GM18909 (cell line): ENCODE data around the gene MOV10L1.

Source experiments
- ATAC-seq: cut with Tn5 transposase; IDR thresholded peaks from one replicate; pipeline ENCODE4 v1.9.1; 2021; ENCODE audit warnings: mild to moderate bottlenecking; ENCODE audit not compliant: unreplicated experiment, poor library complexity

The MOV10L1 gene

GRCh38 chr22:50089682-50090411, at the start of gene MOV10L1:
MOV10L1 (plus strand) TSS chr22:50090006; CDS start chr22:50090089, 83 bp downstream.
- no peak for ATAC-seq

- ATAC-seq: no peak
These were observed 49.1 kb upstream of the MOV10L1 start for GRCh38 chr22:50040717-50041116.

- ATAC-seq: no peak
These were observed 48.3 kb upstream of the MOV10L1 start for GRCh38 chr22:50041361-50042065.

GRCh38 chr22:50044485-50045118, 45.2 kb upstream of the MOV10L1 start:
- no peak for ATAC-seq

- no peak for ATAC-seq
These were observed 44.4 kb upstream of the MOV10L1 start for GRCh38 chr22:50045211-50046018.

- ATAC-seq: no peak
These were observed 43.8 kb upstream of the MOV10L1 start for GRCh38 chr22:50046019-50046415.

- no peak for ATAC-seq
These were observed 43.1 kb upstream of the MOV10L1 start for GRCh38 chr22:50046481-50047245.

- no peak for ATAC-seq
These were observed 42.5 kb upstream of the MOV10L1 start for GRCh38 chr22:50047346-50047745.

- ATAC-seq: no peak
These were observed 41.6 kb upstream of the MOV10L1 start for GRCh38 chr22:50048061-50048765.

- no peak for ATAC-seq
These were observed 41.0 kb upstream of the MOV10L1 start for GRCh38 chr22:50048836-50049235.

GRCh38 chr22:50049299-50050195, 40.3 kb upstream of the MOV10L1 start:
- no peak for ATAC-seq

- no peak for ATAC-seq
These were observed 37.9 kb upstream of the MOV10L1 start for GRCh38 chr22:50051930-50052329.

GRCh38 chr22:50053861-50054260, 35.9 kb upstream of the MOV10L1 start:
- ATAC-seq: no peak

GRCh38 chr22:50056214-50056972, 33.4 kb upstream of the MOV10L1 start:
- no peak for ATAC-seq

- ATAC-seq: no peak
These were observed 32.3 kb upstream of the MOV10L1 start for GRCh38 chr22:50057278-50058060.

GRCh38 chr22:50058061-50058905, 31.5 kb upstream of the MOV10L1 start, which contains the start of gene TTLL8:
TTLL8 (minus strand) TSS chr22:50058298.
- ATAC-seq: no peak
